BE2C (cell line): ENCODE results near the gene PKNOX2.

Experiments used
- DNase-seq: peaks from one replicate; pipeline ENCODE4 v3.0.0-alpha.2; 2020
- H3K27me3 ChIP-seq: fragments of 250-450 bp; sonication (Bioruptor Pico); 2 replicates; pipeline ENCODE4 v1.5.1; 2020; ENCODE audit warnings: mild to moderate bottlenecking
- H3K36me3 ChIP-seq: fragments of 250-450 bp; sonication (Bioruptor Pico); 2 replicates; pipeline ENCODE4 v1.5.1; 2020; ENCODE audit warnings: mild to moderate bottlenecking
- H3K4me1 ChIP-seq: fragments of 250-450 bp; sonication (Bioruptor Pico); 2 replicates; pipeline ENCODE4 v1.5.1; 2020
- H3K4me3 ChIP-seq: 2 replicates; pipeline ENCODE4 v1.5.1; 2011; ENCODE audit warnings: low read depth, low read length
- H3K9me3 ChIP-seq: fragments of 250-450 bp; sonication (Bioruptor Pico); 2 replicates; pipeline ENCODE4 v1.5.1; 2020
- TF ChIP-seq, protein P1 (sequence below): IDR thresholded peaks from 2 replicates; pipeline ENCODE4 v1.5.1; 2012; ENCODE audit warnings: mild to moderate bottlenecking, low read depth, low read length

Gene PKNOX2

DNA sequence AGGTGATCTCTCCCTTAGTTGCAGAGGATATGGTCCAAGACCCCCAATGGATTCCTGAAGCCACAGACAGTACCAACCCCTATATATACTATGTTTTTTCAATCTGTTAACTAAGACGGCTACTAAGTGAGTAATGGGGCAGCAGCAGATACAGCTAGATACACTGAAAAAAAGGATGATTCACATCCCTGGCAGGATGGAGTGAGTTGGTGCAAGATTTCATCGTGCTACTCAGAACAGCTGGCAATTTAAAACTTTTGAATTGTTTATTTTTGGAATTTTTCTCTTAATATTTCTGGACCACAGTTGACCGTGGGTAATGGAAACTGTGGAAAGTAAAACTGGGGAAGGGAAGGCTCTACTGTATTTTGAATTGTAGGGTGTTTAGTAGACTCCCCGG lies 36.1 kb upstream of the PKNOX2 start:
- DNase-seq: no peak
- Histone ChIP-seq H3K27me3 (peaks cover 32% of the 10 kb centered on the region), H3K9me3 (peaks cover 6% of the 10 kb centered on the region), H3K36me3 (no peaks in the 10 kb centered on the region), H3K4me1 (peaks cover 4% of the 10 kb centered on the region; the same call in 1 of the 2 replicates), H3K4me3 (no peak overlapping the region)
- TF ChIP-seq, protein P1, sequence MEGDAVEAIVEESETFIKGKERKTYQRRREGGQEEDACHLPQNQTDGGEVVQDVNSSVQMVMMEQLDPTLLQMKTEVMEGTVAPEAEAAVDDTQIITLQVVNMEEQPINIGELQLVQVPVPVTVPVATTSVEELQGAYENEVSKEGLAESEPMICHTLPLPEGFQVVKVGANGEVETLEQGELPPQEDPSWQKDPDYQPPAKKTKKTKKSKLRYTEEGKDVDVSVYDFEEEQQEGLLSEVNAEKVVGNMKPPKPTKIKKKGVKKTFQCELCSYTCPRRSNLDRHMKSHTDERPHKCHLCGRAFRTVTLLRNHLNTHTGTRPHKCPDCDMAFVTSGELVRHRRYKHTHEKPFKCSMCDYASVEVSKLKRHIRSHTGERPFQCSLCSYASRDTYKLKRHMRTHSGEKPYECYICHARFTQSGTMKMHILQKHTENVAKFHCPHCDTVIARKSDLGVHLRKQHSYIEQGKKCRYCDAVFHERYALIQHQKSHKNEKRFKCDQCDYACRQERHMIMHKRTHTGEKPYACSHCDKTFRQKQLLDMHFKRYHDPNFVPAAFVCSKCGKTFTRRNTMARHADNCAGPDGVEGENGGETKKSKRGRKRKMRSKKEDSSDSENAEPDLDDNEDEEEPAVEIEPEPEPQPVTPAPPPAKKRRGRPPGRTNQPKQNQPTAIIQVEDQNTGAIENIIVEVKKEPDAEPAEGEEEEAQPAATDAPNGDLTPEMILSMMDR: no peak

GRCh38 chr11:125129316-125129993 lies 35.1 kb upstream of the PKNOX2 start:
- Histone ChIP-seq H3K4me3 (no peak overlapping the region), H3K9me3 (no peaks in the 10 kb centered on the region), H3K4me1 (no peaks in the 10 kb centered on the region), H3K27me3 (peaks cover 39% of the 10 kb centered on the region), H3K36me3 (no peaks in the 10 kb centered on the region)
- TF ChIP-seq, protein P1: no peak
- no peak for DNase-seq

DNA sequence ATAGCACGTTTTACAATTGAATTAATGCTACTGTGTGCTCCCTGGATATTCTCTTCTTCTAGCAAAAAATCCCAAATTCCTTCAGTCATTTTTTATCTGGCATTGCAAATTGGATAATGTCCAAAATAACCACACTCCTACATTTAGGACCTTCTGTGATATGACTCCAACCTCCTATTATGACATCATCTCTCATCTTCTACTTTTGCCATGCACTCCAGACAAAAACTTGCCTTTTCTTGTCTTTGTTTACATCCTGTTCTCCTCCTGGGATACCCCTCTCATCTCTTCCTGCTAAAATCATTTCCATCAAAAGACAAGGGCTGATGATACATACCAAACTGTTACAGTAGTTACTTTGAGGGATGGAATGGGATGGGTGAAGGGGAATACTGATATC lies 32.5 kb upstream of the PKNOX2 start:
- H3K36me3 ChIP-seq: no peaks in the 10 kb centered on the region
- H3K9me3 ChIP-seq: no peaks in the 10 kb centered on the region
- H3K4me3 ChIP-seq: no peak overlapping the region
- H3K27me3 ChIP-seq: peaks cover 39% of the 10 kb centered on the region
- DNase-seq: no peak
- TF ChIP-seq, protein P1: no peak
- no peaks in the 10 kb centered on the region for H3K4me1 ChIP-seq

- Histone ChIP-seq H3K4me3 (no peak overlapping the region), H3K4me1 (no peaks in the 10 kb centered on the region), H3K9me3 (no peaks in the 10 kb centered on the region), H3K36me3 (no peaks in the 10 kb centered on the region), H3K27me3 (peaks cover 35% of the 10 kb centered on the region)
- no peak for DNase-seq
- TF ChIP-seq, protein P1: no peak
Measured at GRCh38 chr11:125132596-125132995, 32.0 kb upstream of the PKNOX2 start.

DNA sequence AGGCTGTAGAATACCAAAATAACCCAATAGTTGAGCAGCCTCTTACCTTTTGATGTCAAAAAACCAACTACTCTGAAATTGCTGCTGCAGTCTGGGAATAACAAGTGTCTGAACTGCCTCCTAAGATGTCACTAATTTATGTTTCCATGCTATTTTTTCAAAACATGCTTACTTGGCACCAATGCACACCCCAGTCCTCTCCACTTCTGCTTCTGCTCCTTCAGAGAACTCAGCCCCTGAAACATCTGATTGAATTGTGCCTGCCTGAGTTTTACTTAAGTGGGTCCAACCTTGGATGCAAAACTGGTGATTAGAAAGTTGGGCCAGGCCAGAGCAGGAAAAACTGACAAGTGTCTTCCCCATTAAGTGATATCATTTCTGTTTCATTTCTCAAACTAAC lies 28.6 kb upstream of the PKNOX2 start:
- H3K4me3 ChIP-seq: no peak overlapping the region
- TF ChIP-seq, protein P1: no peak
- DNase-seq: no peak
- H3K9me3 ChIP-seq: no peaks in the 10 kb centered on the region
- H3K36me3 ChIP-seq: no peaks in the 10 kb centered on the region
- H3K4me1 ChIP-seq: no peaks in the 10 kb centered on the region
- H3K27me3 ChIP-seq: peaks cover 18% of the 10 kb centered on the region

- Histone ChIP-seq H3K36me3 (no peaks in the 10 kb centered on the region), H3K4me1 (no peaks in the 10 kb centered on the region), H3K9me3 (no peaks in the 10 kb centered on the region), H3K4me3 (no peak overlapping the region), H3K27me3 (peaks cover 15% of the 10 kb centered on the region)
- no peak for DNase-seq
- TF ChIP-seq, protein P1: no peak
Measured at GRCh38 chr11:125138966-125139365, 25.6 kb upstream of the PKNOX2 start.
